Ureter (tissue), 1 donor: ENCODE data around the gene CNNM2. TPM values are rescaled to one million over a fixed set of nuclear protein-coding genes. Genes with fewer than 3 reads are reported as not detected.
"Not testable (repeated sequence)": the region's sequence is repeated elsewhere in the genome, so short reads cannot be mapped to it uniquely, and the experiment has no call there.

Experiments
- DNase-seq: peaks from one replicate; pipeline ENCODE4 v3.0.0-alpha.2; 2020; ENCODE audit warnings: low spot score
- total RNA-seq: library from RNA; stranded (reverse); gene quantifications from one replicate; pipeline ENCODE4 v1.2.4, GENCODE V29; 2023
- donor health status: DM: yes; HTN: yes; CAD: no.

Gene CNNM2
- total RNA-seq, 1 donor from 2014 or later = 12.7 TPM

- no peak for DNase-seq
Measured at GRCh38 chr10:103109821-103110220, 191.7 kb downstream of the CNNM2 start.

DNA sequence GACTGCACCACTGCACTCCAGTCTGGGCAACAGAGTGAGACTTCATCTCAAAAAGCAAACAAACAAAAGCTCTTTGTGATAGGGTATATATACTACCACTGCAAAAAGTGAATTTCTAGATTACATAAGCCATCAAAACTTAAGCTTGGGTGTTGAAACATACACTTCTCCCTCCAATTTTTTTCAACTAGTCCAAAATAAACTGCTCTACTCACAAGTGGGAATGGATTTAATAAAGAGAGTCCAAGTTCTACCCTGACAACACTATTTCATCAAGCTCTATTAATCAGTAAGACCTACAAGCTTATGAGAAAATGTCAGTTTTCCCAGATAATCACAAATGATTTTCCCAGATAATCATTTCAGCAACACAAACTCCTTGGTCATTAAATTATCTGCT lies 192.3 kb downstream of the CNNM2 start:
- no peak for DNase-seq

DNA sequence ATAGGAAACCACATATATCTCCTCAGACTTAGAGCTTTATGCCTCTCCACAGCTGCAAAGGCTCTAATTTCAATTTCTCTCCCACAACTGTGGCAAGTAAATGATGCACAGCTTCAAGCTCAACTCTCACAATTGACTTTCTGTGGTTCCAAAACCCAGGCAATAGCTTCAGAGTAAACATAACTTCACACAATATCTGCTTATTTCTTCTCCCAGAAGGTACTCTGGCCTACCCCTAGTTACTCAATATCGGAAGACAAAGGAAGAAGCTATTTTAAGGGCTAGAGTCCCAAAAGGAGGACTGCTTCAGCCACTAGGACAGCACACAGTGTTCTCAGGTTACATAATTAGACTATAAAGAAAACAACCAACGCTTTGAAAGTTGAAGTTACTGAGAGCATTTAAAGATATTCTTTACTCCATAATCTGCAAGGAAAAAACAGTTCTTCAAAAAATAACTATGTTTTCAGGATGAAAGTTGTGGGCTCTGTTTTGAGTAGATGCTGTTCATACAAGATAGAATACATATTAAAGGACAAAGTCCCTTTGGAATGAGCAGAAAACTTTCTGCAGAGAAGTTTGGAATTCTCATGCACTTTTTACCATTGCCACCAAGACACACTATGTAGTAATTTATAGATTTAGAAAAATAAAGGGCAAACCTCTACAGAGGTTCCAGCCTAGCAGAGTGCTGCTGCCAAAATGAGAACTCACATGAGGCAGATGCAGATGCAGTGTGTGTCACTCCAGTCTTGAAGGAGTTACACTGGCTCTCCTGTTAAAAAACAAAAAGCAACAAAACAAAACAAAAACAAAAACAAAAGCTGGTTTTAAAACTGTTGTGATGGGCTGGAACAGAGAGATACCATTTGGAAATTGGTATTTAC lies 193.2 kb downstream of the CNNM2 start:
- DNase-seq = no peak

GRCh38 chr10:103111918-103112877 lies 194.1 kb downstream of the CNNM2 start:
- no peak for DNase-seq

- DNase-seq = no peak
Measured at GRCh38 chr10:103114876-103115275, 196.8 kb downstream of the CNNM2 start.

GRCh38 chr10:103117247-103117646 lies 199.2 kb downstream of the CNNM2 start:
- no peak for DNase-seq

- no peak for DNase-seq
Measured at GRCh38 chr10:103120546-103120945, 202.5 kb downstream of the CNNM2 start.

- no peak for DNase-seq
Measured at GRCh38 chr10:103120977-103121735, 203.1 kb downstream of the CNNM2 start.

DNA sequence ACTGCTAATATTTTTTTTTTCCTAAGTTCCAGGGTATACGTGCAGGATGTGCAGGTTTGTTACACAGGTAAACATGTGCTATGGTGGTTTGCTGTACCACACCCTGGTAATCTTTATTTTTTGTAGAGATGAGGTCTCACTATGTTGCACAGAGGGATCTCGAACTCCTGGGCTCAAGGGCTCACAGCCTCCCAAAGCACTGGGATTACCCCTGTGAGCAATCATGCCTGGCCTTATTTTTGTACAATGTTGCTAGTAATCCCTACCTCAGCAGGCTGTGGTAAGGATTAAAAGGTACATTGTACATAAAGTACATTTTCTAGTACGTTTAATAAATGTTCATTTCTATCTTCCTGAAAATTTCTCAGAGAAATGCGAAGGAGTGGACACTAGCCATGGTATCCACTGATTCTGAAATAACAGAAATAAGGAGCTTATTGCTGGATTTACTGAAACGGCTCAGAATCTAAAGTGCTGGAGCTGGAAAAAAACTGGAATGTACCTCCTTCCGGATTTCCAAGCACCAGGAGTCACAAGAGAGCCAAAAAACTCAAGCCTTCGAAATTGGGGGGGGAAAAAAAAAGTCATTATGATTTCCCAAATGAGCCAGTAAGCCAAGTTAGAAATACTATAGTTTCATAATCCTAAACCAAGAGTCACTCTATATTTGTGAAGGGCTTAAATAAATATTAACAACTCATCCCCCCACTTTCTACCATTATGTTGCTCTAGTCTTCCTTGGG lies 205.4 kb downstream of the CNNM2 start:
- DNase-seq = no peak

GRCh38 chr10:103124420-103125096 lies 206.5 kb downstream of the CNNM2 start:
- DNase-seq = no peak

GRCh38 chr10:103125323-103126267 lies 207.5 kb downstream of the CNNM2 start:
- DNase-seq = no peak

- DNase-seq = no peak
Measured at GRCh38 chr10:103127241-103127640, 209.1 kb downstream of the CNNM2 start.

- not testable (repeated sequence) for DNase-seq
Measured at GRCh38 chr10:103130180-103130579, 212.1 kb downstream of the CNNM2 start.

DNA sequence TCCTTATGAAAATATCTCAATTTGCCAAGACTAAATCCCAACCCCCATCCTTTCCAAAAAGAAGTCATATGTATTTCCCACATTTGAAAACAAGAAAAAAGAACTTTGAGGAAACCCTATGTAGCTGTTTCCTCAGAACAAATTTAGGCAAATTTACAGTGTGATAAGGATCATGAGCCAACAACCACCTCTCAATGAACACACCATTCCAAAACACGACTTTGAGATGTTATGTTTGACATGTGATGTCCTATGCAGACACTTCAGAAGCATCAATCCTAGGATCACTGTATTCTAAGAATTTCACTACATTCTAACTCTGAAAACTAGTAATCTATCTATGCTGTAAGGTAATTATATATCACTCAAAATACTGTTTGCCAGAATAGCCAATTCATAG lies 212.8 kb downstream of the CNNM2 start:
- no peak for DNase-seq

DNA sequence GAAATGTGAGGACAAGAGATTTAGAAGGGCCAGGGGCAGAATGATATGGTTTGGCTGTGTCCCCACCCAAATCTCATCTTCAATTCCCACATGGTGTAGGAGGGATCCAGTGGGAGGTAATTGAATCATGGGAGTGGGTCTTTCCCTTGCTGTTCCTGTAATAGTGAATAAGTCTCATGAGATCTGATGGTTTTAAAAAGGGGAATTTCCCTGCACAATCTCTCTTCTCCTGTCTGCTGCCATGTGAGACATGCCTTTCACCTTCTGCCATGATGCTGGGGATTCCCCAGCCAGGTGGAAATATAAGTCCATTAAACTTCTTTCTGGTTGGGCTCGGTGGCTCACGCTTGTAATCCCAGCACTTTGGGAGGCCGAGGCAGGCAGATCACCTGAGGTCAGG lies 217.1 kb downstream of the CNNM2 start:
- not testable (repeated sequence) for DNase-seq

- no peak for DNase-seq
Measured at GRCh38 chr10:103139803-103140202, 221.7 kb downstream of the CNNM2 start.
